ENCODE measurements around the gene CBL. TPM values are rescaled to one million over a fixed set of nuclear protein-coding genes. Genes with fewer than 3 reads are reported as not detected.
A peak's percentile ranks its signal among the peaks of the same experiment; 100 is the strongest.
"Not testable (repeated sequence)": the region's sequence is repeated elsewhere in the genome, so short reads cannot be mapped to it uniquely, and the experiment has no call there.

Gene CBL
- total RNA-seq, 2 experiments from 2014 or later: 45.1 to 53.9 TPM

- CTCF ChIA-PET: interaction anchor here (1.3 kb wide), 1 partner anchor 10 kb away, joined by 3 read pairs; no protein-coding TSS in a partner anchor
- no peaks in the 10 kb centered on the region for H3K9me3 Mint-ChIP-seq
- no peak overlapping the region for H3K27ac Mint-ChIP-seq
- POLR2A ChIA-PET: no interaction called here
- peaks cover under 1% of the 10 kb centered on the region for H3K36me3 Mint-ChIP-seq (ENCODE audit: low read depth)
- no peaks in the 10 kb centered on the region for H3K27me3 Mint-ChIP-seq
- H3K4me3 Mint-ChIP-seq: no peak overlapping the region
- DNase-seq: no peak
- no peaks in the 10 kb centered on the region for H3K4me1 Mint-ChIP-seq
Measured at GRCh38 chr11:119188067-119188466, 18.1 kb upstream of the CBL start.

DNA sequence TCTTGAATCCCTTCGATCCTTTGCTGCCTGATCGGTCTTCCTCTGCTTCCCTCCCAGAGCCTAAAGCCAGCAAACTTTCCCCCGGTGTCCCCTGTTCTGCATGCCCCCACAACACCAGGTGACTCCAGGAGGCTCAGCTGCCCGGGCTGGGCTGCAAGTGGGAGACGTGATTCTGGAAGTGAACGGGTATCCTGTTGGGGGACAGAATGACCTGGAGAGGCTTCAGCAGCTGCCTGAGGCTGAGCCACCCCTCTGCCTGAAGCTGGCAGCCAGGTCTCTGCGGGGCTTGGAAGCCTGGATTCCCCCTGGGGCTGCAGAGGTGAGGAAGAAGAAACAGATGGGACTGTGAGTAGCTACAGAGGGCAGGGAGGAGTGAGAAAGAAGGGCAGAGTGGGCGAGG, 17.3 kb upstream of the CBL start:
- POLR2A ChIA-PET: no interaction called here
- Mint-ChIP-seq H3K36me3 (ENCODE audit: low read depth) (no peaks in the 10 kb centered on the region), H3K4me1 (no peaks in the 10 kb centered on the region)

DNA sequence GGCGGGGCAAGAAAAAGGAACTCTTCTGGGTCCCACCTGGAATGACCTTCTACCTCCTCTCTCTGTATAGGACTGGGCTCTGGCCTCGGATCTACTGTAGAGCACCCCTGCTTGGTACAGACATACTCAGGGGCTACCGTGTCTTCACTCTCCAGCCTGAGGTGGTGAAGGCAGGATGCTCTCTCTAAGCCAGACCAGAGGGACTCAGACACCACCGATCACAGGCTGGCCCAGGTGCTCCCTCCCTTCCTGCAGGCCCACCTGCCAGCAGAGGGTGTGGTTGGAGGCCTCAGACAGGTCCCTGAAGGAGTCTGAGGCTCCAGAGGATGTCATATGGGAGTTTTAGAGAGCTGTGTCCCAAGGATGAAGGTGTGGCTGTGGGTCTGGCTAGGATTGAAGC, 16.7 kb upstream of the CBL start:
- DNase-seq: no peak

More for the DNA sequence above, 17.3 kb upstream of the CBL start:
- Mint-ChIP-seq H3K27me3 (no peaks in the 10 kb centered on the region), H3K4me3 (no peak overlapping the region), H3K27ac (no peak overlapping the region), H3K9me3 (no peaks in the 10 kb centered on the region)
- DNase-seq: no peak
- CTCF ChIA-PET: interaction anchor here (1.3 kb wide), 1 partner anchor 10 kb away, joined by 3 read pairs; no protein-coding TSS in a partner anchor

DNA sequence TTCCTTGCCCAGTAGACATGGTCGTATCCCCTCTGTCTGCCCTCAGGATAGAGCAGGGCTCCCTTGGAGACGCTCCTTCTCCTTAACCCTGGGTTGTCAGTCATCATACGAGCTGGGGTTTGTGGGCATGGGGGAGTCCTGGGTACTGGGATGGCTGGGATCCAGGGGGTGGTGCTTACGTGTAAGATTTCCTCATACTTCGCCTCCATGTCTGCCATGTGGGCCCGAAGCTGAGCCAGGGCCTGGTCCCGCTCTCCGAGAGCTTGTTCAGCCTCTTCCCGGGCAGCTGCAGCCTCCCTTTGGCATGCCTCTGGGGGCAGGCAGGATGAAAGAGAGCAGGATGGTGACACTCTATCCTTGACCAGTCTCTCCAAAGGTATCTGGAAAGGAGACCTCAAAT, 15.6 kb upstream of the CBL start:
- no peaks in the 10 kb centered on the region for H3K9me3 Mint-ChIP-seq
- H3K36me3 Mint-ChIP-seq (ENCODE audit: low read depth): no peaks in the 10 kb centered on the region
- CTCF ChIA-PET: interaction anchor here (0.6 to 1.3 kb wide), 3 partner anchors 15 to 228 kb away, joined by 3 to 4 read pairs (median 3); partner anchors contain the start of gene CBL
- POLR2A ChIA-PET: no interaction called here
- H3K4me3 Mint-ChIP-seq: no peak overlapping the region
- DNase-seq: no peak
- H3K4me1 Mint-ChIP-seq: no peaks in the 10 kb centered on the region
- no peak overlapping the region for H3K27ac Mint-ChIP-seq
- no peaks in the 10 kb centered on the region for H3K27me3 Mint-ChIP-seq

More for the DNA sequence above, 16.7 kb upstream of the CBL start:
- CTCF ChIA-PET: interaction anchor here (1.3 kb wide), 1 partner anchor 11 kb away, joined by 3 read pairs; no protein-coding TSS in a partner anchor
- no peaks in the 10 kb centered on the region for H3K9me3 Mint-ChIP-seq
- no peak overlapping the region for H3K4me3 Mint-ChIP-seq
- no peaks in the 10 kb centered on the region for H3K4me1 Mint-ChIP-seq
- POLR2A ChIA-PET: no interaction called here
- no peak overlapping the region for H3K27ac Mint-ChIP-seq
- no peaks in the 10 kb centered on the region for H3K36me3 Mint-ChIP-seq (ENCODE audit: low read depth)
- H3K27me3 Mint-ChIP-seq: no peaks in the 10 kb centered on the region

GRCh38 chr11:119191265-119191664, 14.9 kb upstream of the CBL start:
- POLR2A ChIA-PET: not testable (repeated sequence)
- CTCF ChIA-PET: interaction anchor here (0.6 to 2.1 kb wide), 7 partner anchors 10 to 1209 kb away, joined by 3 to 7 read pairs (median 3); partner anchors contain the start of gene CBL

DNA sequence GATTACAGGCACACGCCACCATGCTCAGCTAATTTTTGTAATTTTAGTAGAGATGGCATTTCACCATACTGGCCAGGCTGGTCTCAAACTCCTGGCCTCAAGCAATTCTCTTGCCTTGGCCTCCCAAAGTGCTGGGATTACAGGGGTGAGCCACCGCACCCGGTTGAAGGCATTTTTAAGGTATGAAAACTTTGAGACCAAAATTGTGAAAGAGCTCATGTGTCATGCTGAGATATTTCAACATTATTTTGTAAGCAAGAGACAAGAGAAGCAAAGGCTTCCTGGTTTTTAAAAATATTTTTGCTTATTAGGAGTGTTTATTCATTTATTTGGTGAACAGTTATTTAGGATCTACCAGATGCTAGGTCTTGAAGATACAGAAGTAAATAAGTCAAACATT, 14.0 kb upstream of the CBL start:
- DNase-seq: no peak
- CTCF ChIA-PET: interaction anchor here (0.8 to 2.1 kb wide), 5 partner anchors 11 to 945 kb away, joined by 3 to 7 read pairs (median 3); no protein-coding TSS in a partner anchor
- POLR2A ChIA-PET: no interaction called here
- Mint-ChIP-seq H3K4me3 (no peak overlapping the region), H3K4me1 (peaks cover 4% of the 10 kb centered on the region), H3K27ac (no peak overlapping the region), H3K27me3 (no peaks in the 10 kb centered on the region), H3K36me3 (ENCODE audit: low read depth) (no peaks in the 10 kb centered on the region), H3K9me3 (no peaks in the 10 kb centered on the region)

More at GRCh38 chr11:119191265-119191664, 14.9 kb upstream of the CBL start:
- not testable (repeated sequence) for DNase-seq; H3K27me3 Mint-ChIP-seq; H3K27ac Mint-ChIP-seq; H3K36me3 Mint-ChIP-seq (ENCODE audit: low read depth); H3K4me1 Mint-ChIP-seq; H3K4me3 Mint-ChIP-seq; H3K9me3 Mint-ChIP-seq

- no peaks in the 10 kb centered on the region for H3K27me3 Mint-ChIP-seq
- POLR2A ChIA-PET: no interaction called here
- DNase-seq: no peak
- CTCF ChIA-PET: interaction anchor here (0.7 to 2.1 kb wide), 2 partner anchors 24 to 46 kb away, joined by 3 to 7 read pairs; no protein-coding TSS in a partner anchor
- no peaks in the 10 kb centered on the region for H3K9me3 Mint-ChIP-seq
- H3K4me3 Mint-ChIP-seq: no peak overlapping the region
- H3K4me1 Mint-ChIP-seq: peaks cover 4% of the 10 kb centered on the region
- H3K36me3 Mint-ChIP-seq (ENCODE audit: low read depth): no peaks in the 10 kb centered on the region
- no peak overlapping the region for H3K27ac Mint-ChIP-seq
Measured at GRCh38 chr11:119193001-119193400, 13.1 kb upstream of the CBL start.

- H3K9me3 Mint-ChIP-seq: no peaks in the 10 kb centered on the region
- peaks cover 4% of the 10 kb centered on the region for H3K4me1 Mint-ChIP-seq
- H3K27ac Mint-ChIP-seq: no peak overlapping the region
- POLR2A ChIA-PET: no interaction called here
- no peak overlapping the region for H3K4me3 Mint-ChIP-seq
- H3K36me3 Mint-ChIP-seq (ENCODE audit: low read depth): no peaks in the 10 kb centered on the region
- no peaks in the 10 kb centered on the region for H3K27me3 Mint-ChIP-seq
- CTCF ChIA-PET: no interaction called here
- DNase-seq: no peak
Measured at GRCh38 chr11:119193626-119194025, 12.5 kb upstream of the CBL start.

- Mint-ChIP-seq H3K27me3 (no peaks in the 10 kb centered on the region), H3K9me3 (no peaks in the 10 kb centered on the region), H3K4me3 (no peak overlapping the region), H3K27ac (peak overlapping the region; percentile 60), H3K4me1 (peaks cover 4% of the 10 kb centered on the region), H3K36me3 (ENCODE audit: low read depth) (no peaks in the 10 kb centered on the region)
- CTCF ChIA-PET: interaction anchor here (0.9 to 2.6 kb wide), 5 partner anchors 11 to 129 kb away, joined by 4 to 9 read pairs (median 5); partner anchors contain the start of genes CBL and NLRX1
- no peak for DNase-seq
- POLR2A ChIA-PET: interaction anchor here (0.5 kb wide), 1 partner anchor 441 kb away, joined by 3 read pairs; no protein-coding TSS in a partner anchor
Measured at GRCh38 chr11:119194811-119195440, 11.2 kb upstream of the CBL start.

DNA sequence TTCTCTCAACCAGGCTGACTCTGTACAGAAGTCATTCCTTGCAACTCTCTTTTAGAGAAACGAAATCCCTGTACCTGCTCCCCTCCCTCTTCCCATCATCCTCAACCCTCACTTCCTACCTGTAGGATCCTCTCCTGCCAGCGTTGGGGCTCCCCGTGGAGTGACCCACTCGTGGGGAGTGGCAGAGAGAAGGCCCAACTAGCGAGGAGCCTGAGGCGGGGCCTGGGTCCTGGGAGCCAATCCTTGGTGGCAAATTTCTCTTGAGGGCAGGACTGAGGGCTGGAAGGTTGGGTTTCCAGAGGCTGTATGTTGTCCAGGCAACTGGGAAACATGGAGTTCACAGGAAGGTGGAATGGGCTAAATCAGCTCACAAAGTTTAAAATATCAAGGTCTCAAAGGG, 10.5 kb upstream of the CBL start:
- ChIA-PET CTCF (interaction anchor here (0.9 to 2.6 kb wide), 10 partner anchors 10 to 128 kb away, joined by 3 to 9 read pairs (median 5); partner anchors contain the start of genes ABCG4, CBL, NLRX1 and VPS11), POLR2A (no interaction called here)
- Mint-ChIP-seq H3K27ac (no peak overlapping the region), H3K9me3 (no peaks in the 10 kb centered on the region), H3K36me3 (ENCODE audit: low read depth) (no peaks in the 10 kb centered on the region), H3K27me3 (no peaks in the 10 kb centered on the region), H3K4me3 (no peak overlapping the region), H3K4me1 (peaks cover 4% of the 10 kb centered on the region)
- no peak for DNase-seq

- Mint-ChIP-seq H3K9me3 (no peaks in the 10 kb centered on the region), H3K36me3 (ENCODE audit: low read depth) (no peaks in the 10 kb centered on the region), H3K4me1 (peaks cover 4% of the 10 kb centered on the region), H3K27me3 (no peaks in the 10 kb centered on the region), H3K4me3 (no peak overlapping the region), H3K27ac (no peak overlapping the region)
- POLR2A ChIA-PET: no interaction called here
- CTCF ChIA-PET: interaction anchor here (0.7 to 2.6 kb wide), 20 partner anchors 8 to 129 kb away, joined by 3 to 9 read pairs (median 4); partner anchors contain the start of genes ABCG4, C2CD2L, CBL and DPAGT1
- DNase-seq: peak; percentile 86
Measured at GRCh38 chr11:119196833-119197483, 9.2 kb upstream of the CBL start.

- Mint-ChIP-seq H3K4me3 (no peak overlapping the region), H3K4me1 (peaks cover 4% of the 10 kb centered on the region), H3K27ac (no peak overlapping the region), H3K36me3 (ENCODE audit: low read depth) (no peaks in the 10 kb centered on the region), H3K9me3 (no peaks in the 10 kb centered on the region), H3K27me3 (no peaks in the 10 kb centered on the region)
- DNase-seq: no peak
- ChIA-PET CTCF (no interaction called here), POLR2A (no interaction called here)
Measured at GRCh38 chr11:119198925-119199324, 7.2 kb upstream of the CBL start.

GRCh38 chr11:119201236-119201635, 4.9 kb upstream of the CBL start:
- POLR2A ChIA-PET, H3K27ac Mint-ChIP-seq, DNase-seq: not testable (repeated sequence)

More at GRCh38 chr11:119201236-119201635, 4.9 kb upstream of the CBL start:
- not testable (repeated sequence) for H3K27me3 Mint-ChIP-seq; H3K4me3 Mint-ChIP-seq; H3K36me3 Mint-ChIP-seq (ENCODE audit: low read depth); H3K9me3 Mint-ChIP-seq
- CTCF ChIA-PET: interaction anchor here (0.6 kb wide), 1 partner anchor 41 kb away, joined by 3 read pairs; no protein-coding TSS in a partner anchor
- peaks cover 15% of the 10 kb centered on the region for H3K4me1 Mint-ChIP-seq

Data from activated CD4-positive, alpha-beta T cell treated with anti-CD3 and anti-CD28 coated beads, Interleukin-2, amount 10 ng/mL, durations not matched to agents 7 days and 5 days (primary cell).